COLO668 (cell line): Measurements from ENCODE around the gene DUS4L.

Experiments
- DNase-seq: peaks from one replicate; lab custom pipeline; 2025; ENCODE audit not compliant: unreplicated experiment; lab: John Stamatoyannopoulos, UW

DUS4L gene

GRCh38 chr7:107613439-107613838 is 49.7 kb downstream of the DUS4L start:
- DNase-seq: no peak

GRCh38 chr7:107613948-107614347 is 50.2 kb downstream of the DUS4L start:
- DNase-seq: no peak

- DNase-seq: no peak
These were observed 50.7 kb downstream of the DUS4L start for GRCh38 chr7:107614425-107614824.

- no peak for DNase-seq
These were observed 52.3 kb downstream of the DUS4L start for GRCh38 chr7:107615910-107616680.

GRCh38 chr7:107622429-107622828 is 58.7 kb downstream of the DUS4L start:
- no peak for DNase-seq

GRCh38 chr7:107622894-107623293 is 59.1 kb downstream of the DUS4L start:
- DNase-seq: no peak

GRCh38 chr7:107627002-107627401 is 63.2 kb downstream of the DUS4L start:
- no peak for DNase-seq
